HG02884 (cell line): ENCODE data around the gene PCDHGB4.
"Not testable (repeated sequence)": the region's sequence is repeated elsewhere in the genome, so short reads cannot be mapped to it uniquely, and the experiment has no call there.

ENCODE experiments used
- ATAC-seq: cut with Tn5 transposase; IDR thresholded peaks from one replicate; pipeline ENCODE4 v1.9.1; 2021; ENCODE audit warnings: mild to moderate bottlenecking, moderate library complexity; ENCODE audit not compliant: unreplicated experiment

PCDHGB4 gene

GRCh38 chr5:141397756-141398551, 10.5 kb downstream of the PCDHGB4 start, which contains the start of gene PCDHGB5:
PCDHGB5 (plus strand) TSS chr5:141397947; CDS start chr5:141398128, 181 bp downstream.
- peak; percentile 63 for ATAC-seq

DNA sequence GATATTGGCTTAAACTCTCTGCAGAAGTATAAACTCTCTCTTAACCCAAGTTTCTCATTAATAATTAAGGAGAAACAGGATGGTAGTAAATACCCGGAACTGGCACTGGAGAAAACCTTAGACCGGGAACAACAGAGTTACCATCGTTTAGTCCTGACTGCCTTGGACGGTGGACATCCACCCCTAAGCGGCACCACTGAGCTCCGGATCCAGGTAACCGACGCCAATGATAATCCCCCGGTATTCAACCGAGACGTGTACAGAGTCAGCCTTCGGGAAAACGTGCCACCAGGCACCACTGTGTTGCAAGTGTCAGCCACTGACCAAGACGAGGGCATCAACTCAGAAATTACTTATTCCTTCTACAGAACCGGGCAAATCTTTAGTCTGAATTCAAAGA, 11.1 kb downstream of the PCDHGB4 start:
- no peak for ATAC-seq

GRCh38 chr5:141399555-141400258, 12.2 kb downstream of the PCDHGB4 start:
- ATAC-seq = no peak

GRCh38 chr5:141402553-141403243, 15.2 kb downstream of the PCDHGB4 start, which contains the start of gene PCDHGA9:
PCDHGA9 (plus strand) TSS chr5:141402778; CDS start chr5:141402953, 175 bp downstream.
- ATAC-seq = no peak

- no peak for ATAC-seq
Observed at GRCh38 chr5:141403387-141403786, 15.9 kb downstream of the PCDHGB4 start.

DNA sequence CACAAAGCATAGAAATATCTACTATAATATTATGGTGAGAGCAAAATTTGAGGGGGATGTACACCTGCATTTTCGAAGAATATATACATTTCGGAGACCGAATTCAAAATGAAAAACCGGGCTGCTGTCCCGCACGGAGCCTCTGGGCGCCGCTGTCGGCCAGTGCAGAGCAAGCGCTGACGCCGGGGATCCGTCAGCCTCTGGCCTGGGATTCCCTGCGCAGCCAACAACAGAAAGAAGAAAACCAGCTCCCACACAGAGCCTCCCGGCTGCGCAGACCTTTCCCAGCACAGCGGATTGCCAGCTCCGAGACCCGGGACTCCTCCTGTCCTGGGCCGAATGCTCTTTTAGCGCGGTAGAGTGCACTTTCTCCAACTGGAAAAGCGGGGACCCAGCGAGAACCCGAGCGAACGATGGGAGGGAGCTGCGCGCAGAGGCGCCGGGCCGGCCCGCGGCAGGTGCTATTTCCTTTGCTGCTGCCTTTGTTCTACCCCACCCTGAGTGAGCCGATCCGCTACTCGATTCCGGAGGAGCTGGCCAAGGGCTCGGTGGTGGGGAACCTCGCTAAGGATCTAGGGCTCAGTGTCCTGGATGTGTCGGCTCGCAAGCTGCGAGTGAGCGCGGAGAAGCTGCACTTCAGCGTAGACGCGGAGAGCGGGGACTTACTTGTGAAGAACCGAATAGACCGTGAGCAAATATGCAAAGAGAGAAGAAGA, 20.4 kb downstream of the PCDHGB4 start, which contains the start of gene PCDHGB6:
PCDHGB6 (plus strand) TSS at position 232 of the 716 bp plus-strand sequence; CDS start at position 414, 182 bp downstream.
- ATAC-seq = peak; percentile 68

GRCh38 chr5:141409598-141410306, 22.3 kb downstream of the PCDHGB4 start:
- ATAC-seq = no peak

- ATAC-seq = no peak
Observed at GRCh38 chr5:141411575-141411974, 24.1 kb downstream of the PCDHGB4 start.

DNA sequence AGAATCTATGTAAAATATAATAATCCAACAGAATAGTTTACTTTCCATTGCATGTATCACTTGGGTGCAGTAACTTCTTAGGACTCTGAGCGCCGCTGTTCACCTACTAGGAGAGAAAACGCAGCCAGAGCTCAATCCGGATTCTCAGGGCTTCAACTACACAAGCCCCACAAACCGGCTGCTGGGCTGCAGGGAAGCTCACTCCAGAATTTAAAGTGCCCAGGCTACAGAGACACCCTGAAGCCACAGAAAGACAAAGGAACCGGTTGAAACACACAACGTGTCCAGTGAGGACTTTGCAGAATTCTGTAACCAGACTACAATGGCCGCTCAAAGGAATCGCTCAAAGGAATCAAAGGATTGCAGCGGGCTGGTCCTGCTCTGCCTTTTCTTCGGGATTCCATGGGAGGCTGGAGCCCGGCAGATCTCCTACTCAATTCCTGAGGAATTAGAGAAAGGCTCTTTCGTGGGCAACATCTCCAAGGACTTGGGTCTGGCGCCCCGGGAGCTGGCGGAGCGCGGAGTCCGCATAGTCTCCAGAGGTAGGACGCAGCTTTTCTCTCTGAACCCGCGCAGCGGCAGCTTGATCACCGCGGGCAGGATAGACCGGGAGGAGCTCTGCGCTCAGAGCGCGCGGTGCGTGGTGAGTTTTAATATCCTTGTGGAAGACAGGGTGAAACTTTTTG, 25.5 kb downstream of the PCDHGB4 start, which contains the start of gene PCDHGA10:
PCDHGA10 (plus strand) TSS at position 134 of the 686 bp plus-strand sequence; CDS start at position 323, 189 bp downstream.
- peak; percentile 72 for ATAC-seq

- no peak for ATAC-seq
Observed at GRCh38 chr5:141413540-141414069, 26.1 kb downstream of the PCDHGB4 start.

DNA sequence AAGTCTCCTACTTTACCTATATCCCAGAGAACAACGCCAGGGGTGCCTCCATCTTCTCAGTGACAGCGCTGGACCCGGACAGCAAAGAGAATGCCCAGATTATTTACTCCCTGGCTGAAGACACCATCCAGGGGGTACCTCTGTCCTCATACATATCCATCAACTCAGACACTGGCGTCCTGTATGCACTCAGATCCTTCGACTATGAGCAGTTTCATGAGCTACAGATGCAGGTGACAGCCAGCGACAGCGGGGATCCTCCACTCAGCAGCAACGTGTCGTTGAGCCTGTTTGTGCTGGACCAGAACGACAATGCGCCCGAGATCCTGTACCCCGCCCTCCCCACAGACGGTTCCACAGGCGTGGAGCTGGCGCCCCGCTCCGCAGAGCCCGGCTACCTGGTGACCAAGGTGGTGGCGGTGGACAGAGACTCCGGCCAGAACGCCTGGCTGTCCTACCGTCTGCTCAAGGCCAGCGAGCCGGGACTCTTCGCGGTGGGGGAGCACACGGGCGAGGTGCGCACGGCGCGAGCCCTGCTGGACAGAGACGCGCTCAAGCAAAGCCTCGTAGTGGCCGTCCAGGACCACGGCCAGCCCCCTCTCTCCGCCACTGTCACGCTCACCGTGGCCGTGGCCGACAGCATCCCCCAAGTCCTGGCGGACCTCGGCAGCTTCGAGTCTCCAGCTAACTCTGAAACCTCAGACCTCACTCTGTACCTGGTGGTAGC, 27.2 kb downstream of the PCDHGB4 start:
- ATAC-seq = not testable (repeated sequence)

GRCh38 chr5:141415275-141415618, 27.7 kb downstream of the PCDHGB4 start:
- not testable (repeated sequence) for ATAC-seq

DNA sequence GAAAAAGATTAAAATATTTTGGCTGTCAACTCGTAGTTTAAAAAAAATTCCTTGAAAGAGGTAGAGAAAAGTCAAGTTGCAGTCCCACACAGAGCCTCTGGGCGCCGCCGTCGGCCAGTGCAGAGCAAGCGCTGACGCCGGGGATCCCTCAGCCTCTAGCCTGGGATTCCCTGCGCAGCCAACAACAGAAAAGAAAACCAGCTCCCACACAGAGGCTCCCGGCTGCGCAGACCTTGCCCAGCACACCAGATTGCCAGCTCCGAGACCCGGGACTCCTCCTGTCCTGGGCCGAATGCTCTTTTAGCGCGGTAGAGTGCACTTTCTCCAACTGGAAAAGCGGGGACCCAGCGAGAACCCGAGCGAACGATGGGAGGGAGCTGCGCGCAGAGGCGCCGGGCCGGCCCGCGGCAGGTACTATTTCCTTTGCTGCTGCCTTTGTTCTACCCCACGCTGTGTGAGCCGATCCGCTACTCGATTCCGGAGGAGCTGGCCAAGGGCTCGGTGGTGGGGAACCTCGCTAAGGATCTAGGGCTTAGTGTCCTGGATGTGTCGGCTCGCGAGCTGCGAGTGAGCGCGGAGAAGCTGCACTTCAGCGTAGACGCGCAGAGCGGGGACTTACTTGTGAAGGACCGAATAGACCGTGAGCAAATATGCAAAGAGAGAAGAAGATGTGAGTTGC, 30.1 kb downstream of the PCDHGB4 start, which contains the start of gene PCDHGB7:
PCDHGB7 (plus strand) TSS at position 184 of the 679 bp plus-strand sequence; CDS start at position 367, 183 bp downstream.
- ATAC-seq = peak; percentile 76

GRCh38 chr5:141419074-141419880, 31.8 kb downstream of the PCDHGB4 start:
- no peak for ATAC-seq

- no peak for ATAC-seq
Observed at GRCh38 chr5:141420855-141421488, 33.5 kb downstream of the PCDHGB4 start, which contains the start of gene PCDHGA11. PCDHGA11 (plus strand) TSS chr5:141421051; CDS start chr5:141421228, 177 bp downstream.

GRCh38 chr5:141421489-141421855, 34.0 kb downstream of the PCDHGB4 start:
- no peak for ATAC-seq
